WTC11 (cell line): ENCODE data around the gene ZCCHC14.

ENCODE experiments used
- CTCF ChIP-seq: fragments of 200-600 bp; IDR thresholded peaks from 2 replicates; pipeline ENCODE4 v1.8.0; 2022; ENCODE audit warnings: antibody characterized with exemption
- ETV6 ChIP-seq: sonication (generic); formaldehyde crosslinking; IDR thresholded peaks from 2 replicates; pipeline ENCODE4 v1.8.1; 2022; ENCODE audit warnings: mild to moderate bottlenecking, missing genetic modification reagents
- ZNF232 ChIP-seq: sonication (generic); formaldehyde crosslinking; IDR thresholded peaks from 2 replicates; pipeline ENCODE4 v1.8.0; 2022; ENCODE audit warnings: mild to moderate bottlenecking, missing genetic modification reagents

GRCh38 chr16:87471278-87472141, 21.3 kb downstream of the ZCCHC14 start:
- TF ChIP-seq ZNF232 (CRISPR knock-in tag) (no peak), ETV6 (CRISPR knock-in tag) (no peak), CTCF (no peak)
